Adrenal gland (tissue), 5 donors: Measurements from ENCODE around the gene NUP93.

Source experiments
- POLR2A ChIP-seq, 2 donors: fragments of 450-650 bp; IDR thresholded peaks; one replicate each; pipeline ENCODE4 v1.6.1; 2017; ENCODE audit warnings: antibody characterized with exemption in 2 of 2, mild to moderate bottlenecking in 2 of 2, moderate library complexity in 1 of 2
- TF ChIP-seq, protein P1 (sequence below), 6 experiments: fragments of 450-650 bp in 4 of 6; fragments of 200-600 bp in 2 of 6; sonication (generic) in 1 of 6; IDR thresholded peaks; 1 replicate in 5 of 6; 2 replicates in 1 of 6; pipeline versions ENCODE4 v1.5.1 to v1.8.0; 2016 to 2021; ENCODE audit warnings: antibody characterized with exemption in 6 of 6, mild to moderate bottlenecking in 2 of 6, moderate library complexity in 1 of 6
- donor health status: DM: no; HTN: no; CAD: no.

GRCh38 chr16:56844056-56844455 lies 114.1 kb downstream of the NUP93 start:
- TF ChIP-seq, protein P1, sequence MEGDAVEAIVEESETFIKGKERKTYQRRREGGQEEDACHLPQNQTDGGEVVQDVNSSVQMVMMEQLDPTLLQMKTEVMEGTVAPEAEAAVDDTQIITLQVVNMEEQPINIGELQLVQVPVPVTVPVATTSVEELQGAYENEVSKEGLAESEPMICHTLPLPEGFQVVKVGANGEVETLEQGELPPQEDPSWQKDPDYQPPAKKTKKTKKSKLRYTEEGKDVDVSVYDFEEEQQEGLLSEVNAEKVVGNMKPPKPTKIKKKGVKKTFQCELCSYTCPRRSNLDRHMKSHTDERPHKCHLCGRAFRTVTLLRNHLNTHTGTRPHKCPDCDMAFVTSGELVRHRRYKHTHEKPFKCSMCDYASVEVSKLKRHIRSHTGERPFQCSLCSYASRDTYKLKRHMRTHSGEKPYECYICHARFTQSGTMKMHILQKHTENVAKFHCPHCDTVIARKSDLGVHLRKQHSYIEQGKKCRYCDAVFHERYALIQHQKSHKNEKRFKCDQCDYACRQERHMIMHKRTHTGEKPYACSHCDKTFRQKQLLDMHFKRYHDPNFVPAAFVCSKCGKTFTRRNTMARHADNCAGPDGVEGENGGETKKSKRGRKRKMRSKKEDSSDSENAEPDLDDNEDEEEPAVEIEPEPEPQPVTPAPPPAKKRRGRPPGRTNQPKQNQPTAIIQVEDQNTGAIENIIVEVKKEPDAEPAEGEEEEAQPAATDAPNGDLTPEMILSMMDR (IDR thresholded peaks at IDR 0.05) = no peak
- TF ChIP-seq POLR2A (IDR thresholded peaks at IDR 0.05) = no peak
